HepG2 (cell line): ENCODE measurements around the gene PXDC1. TPM values are rescaled to one million over a fixed set of nuclear protein-coding genes. Genes with fewer than 3 reads are reported as not detected.

Experiments used
- ARID2 ChIP-seq: sonication (generic); formaldehyde crosslinking; IDR thresholded peaks from 2 replicates; pipeline ENCODE4 v1.8.1; 2022; ENCODE audit warnings: mild to moderate bottlenecking, missing genetic modification reagents, borderline replicate concordance
- CEBPB ChIP-seq: IDR thresholded peaks from 2 replicates; pipeline ENCODE4 v1.6.1; 2011; ENCODE audit warnings: low read depth, low read length, improper control_type of control experiment, borderline replicate concordance
- DZIP1 ChIP-seq: sonication (generic); formaldehyde crosslinking; IDR thresholded peaks from 2 replicates; pipeline ENCODE4 v1.5.0; 2020; ENCODE audit warnings: mild to moderate bottlenecking, missing genetic modification reagents
- GTF2F1 ChIP-seq: fragments of 150-350 bp; IDR thresholded peaks from 2 replicates; pipeline ENCODE4 v1.6.1; 2014; ENCODE audit warnings: low read length
- HHEX ChIP-seq: IDR thresholded peaks from 2 replicates; pipeline ENCODE4 v1.6.1; 2016; ENCODE audit warnings: control low read depth
- HMGXB4 ChIP-seq, 2 experiments: sonication (generic) in 1 of 2; formaldehyde crosslinking in 1 of 2; IDR thresholded peaks; 2 replicates each; pipeline versions ENCODE4 v1.4.0 to v1.6.1; 2018 to 2020; ENCODE audit warnings: missing genetic modification reagents in 2 of 2, borderline replicate concordance in 1 of 2, low read depth in 1 of 2, mild to moderate bottlenecking in 1 of 2, missing biosample characterization in 1 of 2
- HNRNPK ChIP-seq: fragments of 200-400 bp; formaldehyde crosslinking; IDR thresholded peaks from 2 replicates; pipeline ENCODE4 v1.6.1; 2018; ENCODE audit warnings: low read length, low read depth, moderate library complexity, mild to moderate bottlenecking; ENCODE audit not compliant: poor library complexity, severe bottlenecking
- MYNN ChIP-seq: sonication (generic); formaldehyde crosslinking; IDR thresholded peaks from 2 replicates; pipeline ENCODE4 v1.4.0; 2020; ENCODE audit warnings: mild to moderate bottlenecking, low read depth, missing genetic modification reagents
- NKX3-1 ChIP-seq: sonication (generic); formaldehyde crosslinking; IDR thresholded peaks from 2 replicates; pipeline ENCODE4 v1.5.0; 2020; ENCODE audit warnings: missing genetic modification reagents
- PLSCR1 ChIP-seq: sonication (generic); formaldehyde crosslinking; IDR thresholded peaks from 2 replicates; pipeline ENCODE4 v1.5.0; 2020; ENCODE audit warnings: missing genetic modification reagents, mild to moderate bottlenecking, borderline replicate concordance
- RARA ChIP-seq: IDR thresholded peaks from 2 replicates; pipeline ENCODE4 v1.6.1; 2016; ENCODE audit warnings: missing genetic modification reagents, missing compliant biosample characterization
- REL ChIP-seq: sonication (generic); formaldehyde crosslinking; conservative IDR thresholded peaks from 2 replicates; pipeline ENCODE4 v1.8.0; 2022; ENCODE audit warnings: mild to moderate bottlenecking, missing genetic modification reagents, moderate library complexity
- SNAPC5 ChIP-seq: sonication (generic); formaldehyde crosslinking; IDR thresholded peaks from 2 replicates; pipeline ENCODE4 v1.8.1; 2023; ENCODE audit warnings: mild to moderate bottlenecking, missing genetic modification reagents, borderline replicate concordance
- SOX5 ChIP-seq: IDR thresholded peaks from 2 replicates; pipeline ENCODE4 v1.6.1; 2016; ENCODE audit warnings: borderline replicate concordance
- TAF1 ChIP-seq: sonication (generic); formaldehyde crosslinking; IDR thresholded peaks from 2 replicates; pipeline ENCODE4 v1.4.0; 2020; ENCODE audit warnings: missing genetic modification reagents
- WIZ ChIP-seq: sonication (generic); formaldehyde crosslinking; IDR thresholded peaks from 2 replicates; pipeline ENCODE4 v1.5.1; 2020; ENCODE audit warnings: mild to moderate bottlenecking, missing genetic modification reagents
- ZNF275 ChIP-seq: sonication (generic); formaldehyde crosslinking; IDR thresholded peaks from 2 replicates; pipeline ENCODE4 v1.8.0; 2022; ENCODE audit warnings: missing genetic modification reagents, mild to moderate bottlenecking, inconsistent platforms, borderline replicate concordance
- ZNF276 ChIP-seq: sonication (generic); formaldehyde crosslinking; IDR thresholded peaks from 2 replicates; pipeline ENCODE4 v1.4.0; 2020; ENCODE audit warnings: mild to moderate bottlenecking, low read depth, missing genetic modification reagents
- ZNF550 ChIP-seq: sonication (generic); formaldehyde crosslinking; IDR thresholded peaks from 2 replicates; pipeline ENCODE4 v1.4.0; 2020; ENCODE audit warnings: mild to moderate bottlenecking, missing genetic modification reagents, borderline replicate concordance
- ZNF670 ChIP-seq: sonication (generic); formaldehyde crosslinking; IDR thresholded peaks from 2 replicates; pipeline ENCODE4 v1.8.0; 2022; ENCODE audit warnings: mild to moderate bottlenecking, missing genetic modification reagents, borderline replicate concordance
- polyA plus RNA-seq, 8 experiments: library from polyadenylated mRNA; depleted of rRNA in 3 of 8; stranded (reverse) in 7 of 8; unstranded in 1 of 8; fragments of >200 nt; fragmentation: Illumina TruSeq in 4 of 8; extraction: Trizol in 4 of 8; gene quantifications; 2 replicates each; pipeline versions ENCODE4 v1.2.1 to v1.2.3, GENCODE V29; 2011 to 2016; ENCODE audit warnings: low read depth in 4 of 8, missing spikeins in 1 of 8, mixed read lengths in 1 of 8; ENCODE audit not compliant: insufficient read depth in 1 of 8
- total RNA-seq, 5 experiments: library from RNA; depleted of rRNA; stranded (reverse); fragments of >200 nt; fragmentation: Illumina TruSeq; extraction: Trizol; gene quantifications; 2 replicates each; pipeline ENCODE4 v1.2.3, GENCODE V29; 2016; ENCODE audit warnings: low read depth in 1 of 5

PXDC1 gene
- total and polyA plus RNA-seq, 2 of the 13 experiments (the other 11 are each of a cell fraction or from before 2014, with no cell fraction given) = 32.4 to 34.7 TPM

- TF ChIP-seq ZNF275 (CRISPR knock-in tag) (no peak), SOX5 (CRISPR knock-in tag) (0 out of 2 replicates have a peak, but pooled peaks have one; percentile 18), HMGXB4 (CRISPR knock-in tag; IDR thresholded peaks at IDR 0.05; ENCODE audit: borderline replicate concordance in 1 of 2, low read depth in 1 of 2) (no peak; a peak in 1 of 4 replicates), DZIP1 (CRISPR knock-in tag) (no peak), HNRNPK (no peak), ARID2 (CRISPR knock-in tag) (no peak), ZNF276 (no peak), WIZ (CRISPR knock-in tag) (no peak), PLSCR1 (CRISPR knock-in tag) (no peak), REL (CRISPR knock-in tag) (no peak), CEBPB (no peak), GTF2F1 (no peak), SNAPC5 (no peak), RARA (CRISPR knock-in tag) (0 out of 2 replicates have a peak, but pooled peaks have one; percentile 15), NKX3-1 (CRISPR knock-in tag) (no peak), HHEX (CRISPR knock-in tag) (no peak), TAF1 (CRISPR knock-in tag) (0 out of 2 replicates have a peak, but pooled peaks have one; percentile 22), ZNF670 (no peak), ZNF550 (CRISPR knock-in tag) (no peak), MYNN (CRISPR knock-in tag) (no peak)
Measured at GRCh38 chr6:3776881-3777507, 25.5 kb upstream of the PXDC1 start (continued).
